Progenitor cell of endocrine pancreas (in vitro differentiated cells): Measurements from ENCODE around the gene TMEM179. TPM values are rescaled to one million over a fixed set of nuclear protein-coding genes. Genes with fewer than 3 reads are reported as not detected.

Experiments
- DNase-seq: peaks from one replicate; pipeline ENCODE4 v3.0.0; 2021; ENCODE audit warnings: low spot score; ENCODE audit not compliant: unreplicated experiment
- H3K27ac Mint-ChIP-seq: 2 replicates; pipeline ENCODE4 v1.8.0; 2021; ENCODE audit warnings: mild to moderate bottlenecking, moderate library complexity, mixed read lengths
- H3K27me3 Mint-ChIP-seq: 2 replicates; pipeline ENCODE4 v1.8.0; 2021; ENCODE audit warnings: mixed read lengths
- H3K36me3 Mint-ChIP-seq: 2 replicates; pipeline ENCODE4 v1.8.0; 2022; ENCODE audit warnings: mixed read lengths; ENCODE audit not compliant: insufficient read depth
- H3K4me1 Mint-ChIP-seq: 2 replicates; pipeline ENCODE4 v1.8.0; 2021; ENCODE audit warnings: low read depth, mixed read lengths
- H3K4me3 Mint-ChIP-seq: 2 replicates; pipeline ENCODE4 v1.8.0; 2021; ENCODE audit warnings: low read depth, mild to moderate bottlenecking, moderate library complexity, mixed read lengths
- H3K9me3 Mint-ChIP-seq: 2 replicates; pipeline ENCODE4 v1.8.0; 2021; ENCODE audit warnings: low read depth, mixed read lengths
- CTCF ChIP-seq: fragments of 200-600 bp; sonication (generic); IDR thresholded peaks from one replicate; pipeline ENCODE4 v1.5.0; 2021; ENCODE audit warnings: antibody characterized with exemption, mild to moderate bottlenecking; ENCODE audit not compliant: unreplicated experiment
- total RNA-seq: library from RNA; stranded (reverse); gene quantifications from 2 replicates; pipeline ENCODE4 v1.2.1, GENCODE V29; 2021

TMEM179 gene
- total RNA-seq, 1 donor from 2014 or later, result 9.2 TPM

DNA sequence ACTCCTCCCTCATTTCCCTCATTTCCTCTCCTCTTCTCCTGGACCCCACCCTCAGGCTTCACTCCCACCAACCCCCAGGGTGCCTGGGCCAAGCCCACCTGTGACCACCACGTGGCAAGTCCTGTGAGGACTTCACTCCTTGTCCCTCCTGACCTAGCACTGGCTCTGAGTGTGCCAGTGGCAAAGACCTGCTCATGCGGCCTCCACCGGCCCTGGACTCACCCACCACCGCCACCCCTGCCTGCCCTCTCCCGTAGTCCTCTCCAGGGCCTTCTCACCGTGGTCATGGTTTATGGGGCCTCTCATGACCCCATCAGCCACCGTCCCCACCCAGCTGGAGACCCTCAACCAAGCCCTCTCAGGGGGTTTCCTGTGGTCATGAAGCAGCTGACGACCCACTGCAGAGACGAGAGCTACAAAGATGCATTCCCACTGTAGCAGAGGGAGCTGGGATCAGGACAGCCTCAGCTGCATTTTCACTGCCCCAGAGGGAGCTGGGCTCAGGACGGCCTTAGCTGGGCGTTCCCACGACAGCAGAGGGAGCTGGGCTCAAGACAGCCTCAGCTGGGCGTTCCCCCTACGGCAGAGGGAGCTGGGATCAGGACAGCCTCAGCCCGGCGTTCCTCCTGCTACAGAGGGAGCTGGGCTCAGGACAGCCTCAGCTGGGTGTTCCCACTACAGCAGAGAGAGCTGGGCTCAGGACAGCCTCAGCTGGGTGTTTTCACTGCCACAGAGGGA, 28.2 kb downstream of the TMEM179 start:
- no peak for DNase-seq
- TF ChIP-seq CTCF, result no peak
- H3K36me3 Mint-ChIP-seq, result no peaks in the 10 kb centered on the region
- H3K9me3 Mint-ChIP-seq, result no peaks in the 10 kb centered on the region
- peaks cover 19% of the 10 kb centered on the region for H3K4me1 Mint-ChIP-seq
- peaks cover 4% of the 10 kb centered on the region for H3K27me3 Mint-ChIP-seq
- no peak overlapping the region for H3K4me3 Mint-ChIP-seq
- no peak overlapping the region for H3K27ac Mint-ChIP-seq

DNA sequence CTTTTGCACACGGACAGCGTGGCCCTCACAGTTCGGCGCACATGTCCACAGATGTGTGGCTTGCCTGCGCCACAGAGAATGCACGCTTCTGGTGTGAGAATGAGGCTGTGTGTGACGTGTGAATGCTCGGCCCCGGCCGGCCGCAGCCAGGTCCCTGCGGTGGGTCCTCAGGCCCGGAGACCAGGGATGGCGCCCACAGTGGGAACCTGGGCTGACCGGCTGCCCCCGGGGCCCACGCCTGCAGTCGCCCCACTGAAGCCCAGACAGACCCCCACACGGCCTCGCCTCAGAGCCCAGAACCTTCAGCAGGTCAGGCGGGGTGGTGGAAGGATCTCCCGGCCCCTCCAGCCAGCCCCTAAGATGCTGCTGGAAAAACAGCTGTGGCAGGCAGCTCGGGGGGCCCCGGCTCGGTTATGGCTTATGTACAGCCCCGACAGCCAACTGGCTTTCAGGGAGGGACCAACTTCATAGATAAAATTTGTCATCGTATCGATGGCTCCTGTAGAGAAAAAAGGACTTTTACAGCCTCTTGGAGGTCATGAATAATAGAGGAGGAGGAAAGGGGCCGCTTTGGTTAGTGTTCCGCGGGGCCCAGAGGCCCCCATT, 29.5 kb downstream of the TMEM179 start:
- H3K27ac Mint-ChIP-seq, result no peak overlapping the region
- DNase-seq, result no peak
- H3K9me3 Mint-ChIP-seq, result no peaks in the 10 kb centered on the region
- peaks cover 18% of the 10 kb centered on the region for H3K4me1 Mint-ChIP-seq
- peaks cover 3% of the 10 kb centered on the region for H3K27me3 Mint-ChIP-seq
- H3K4me3 Mint-ChIP-seq, result no peak overlapping the region
- TF ChIP-seq CTCF, result no peak
- no peaks in the 10 kb centered on the region for H3K36me3 Mint-ChIP-seq

DNA sequence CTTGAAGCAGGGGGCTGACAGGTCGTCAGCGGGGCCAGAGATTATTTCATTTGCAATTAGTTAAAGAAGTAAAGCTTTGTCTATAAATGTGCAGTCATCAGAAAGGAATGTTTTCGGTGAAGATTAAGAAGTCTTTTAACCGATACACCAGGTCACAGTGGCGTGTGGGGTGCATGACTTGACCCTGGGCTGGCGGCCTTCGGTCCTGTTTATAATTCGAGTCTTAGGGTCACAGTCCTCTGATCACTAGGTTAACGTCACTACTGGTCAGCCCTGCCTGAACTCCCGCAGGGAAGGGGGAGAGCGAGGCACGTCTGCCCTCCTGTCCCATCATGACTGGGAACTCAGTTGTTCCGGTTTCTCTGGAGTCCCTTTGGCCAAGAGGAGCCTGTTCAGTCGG, 30.0 kb downstream of the TMEM179 start:
- H3K36me3 Mint-ChIP-seq, result no peaks in the 10 kb centered on the region
- no peak for DNase-seq
- H3K4me1 Mint-ChIP-seq, result peaks cover 18% of the 10 kb centered on the region
- H3K4me3 Mint-ChIP-seq, result no peak overlapping the region
- peaks cover 4% of the 10 kb centered on the region for H3K27me3 Mint-ChIP-seq
- TF ChIP-seq CTCF, result no peak
- no peaks in the 10 kb centered on the region for H3K9me3 Mint-ChIP-seq
- H3K27ac Mint-ChIP-seq, result peak overlapping the region; percentile 7

DNA sequence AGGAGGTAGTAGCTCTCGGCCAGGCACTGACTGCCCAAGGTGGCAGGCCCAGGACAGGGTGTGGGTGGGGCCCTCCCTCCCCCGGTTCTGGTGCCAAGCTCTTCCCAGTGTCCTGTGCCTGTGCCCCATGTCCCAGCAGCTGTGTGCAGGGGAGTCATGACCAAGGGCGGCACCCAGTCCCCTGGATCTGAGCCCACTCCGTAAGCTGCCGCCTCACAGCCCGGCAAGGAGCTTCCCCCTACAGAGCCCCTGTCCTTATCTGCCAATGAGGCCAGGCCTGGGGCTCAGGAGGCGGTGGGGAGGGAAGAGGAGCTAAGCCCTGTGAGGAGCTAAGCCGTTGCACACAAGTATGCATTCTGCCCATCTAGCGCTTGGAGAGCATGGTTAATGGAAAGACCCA, 30.6 kb downstream of the TMEM179 start:
- Mint-ChIP-seq H3K4me1 (peaks cover 18% of the 10 kb centered on the region), H3K27ac (no peak overlapping the region), H3K36me3 (no peaks in the 10 kb centered on the region), H3K27me3 (peaks cover 10% of the 10 kb centered on the region), H3K4me3 (no peak overlapping the region), H3K9me3 (no peaks in the 10 kb centered on the region)
- no peak for DNase-seq
- TF ChIP-seq CTCF, result no peak

- Mint-ChIP-seq H3K4me1 (peaks cover 15% of the 10 kb centered on the region), H3K4me3 (no peak overlapping the region), H3K27me3 (peaks cover 10% of the 10 kb centered on the region), H3K27ac (no peak overlapping the region), H3K9me3 (no peaks in the 10 kb centered on the region), H3K36me3 (no peaks in the 10 kb centered on the region)
- no peak for TF ChIP-seq CTCF
- no peak for DNase-seq
Measured at GRCh38 chr14:104572668-104573067, 31.9 kb downstream of the TMEM179 start.
